IPS DF 4.7 (cell line): ENCODE results near the gene PSMC4.

Source experiments
- DNase-seq: peaks from one replicate; pipeline ENCODE4 v3.0.0-alpha.2; 2013; ENCODE audit warnings: low spot score; ENCODE audit errors: extremely low read depth

The PSMC4 gene

GRCh38 chr19:39987167-39987566, 16.2 kb downstream of the PSMC4 start:
- no peak for DNase-seq

- no peak for DNase-seq
Measured at GRCh38 chr19:39987596-39987995, 16.6 kb downstream of the PSMC4 start.

DNA sequence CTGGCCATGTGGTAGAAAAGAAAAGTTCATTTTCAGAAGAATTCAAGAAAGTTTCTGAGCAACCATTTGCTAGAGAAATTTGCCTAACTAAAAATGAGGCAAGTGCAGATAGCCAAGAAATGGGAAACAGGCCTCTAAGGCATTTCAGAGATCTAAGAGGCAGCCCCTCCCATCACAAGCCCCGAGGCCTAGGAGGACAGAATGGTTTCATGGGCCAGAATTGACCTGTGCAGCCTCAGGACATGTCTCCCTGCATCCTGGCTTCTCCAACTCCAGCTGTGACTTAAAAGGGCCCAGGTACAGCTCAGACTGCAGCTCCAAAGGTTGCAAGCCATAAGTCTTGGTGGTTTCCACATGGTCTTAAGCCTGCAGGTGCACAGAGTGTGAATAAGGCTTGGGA, 22.6 kb downstream of the PSMC4 start:
- DNase-seq = no peak

DNA sequence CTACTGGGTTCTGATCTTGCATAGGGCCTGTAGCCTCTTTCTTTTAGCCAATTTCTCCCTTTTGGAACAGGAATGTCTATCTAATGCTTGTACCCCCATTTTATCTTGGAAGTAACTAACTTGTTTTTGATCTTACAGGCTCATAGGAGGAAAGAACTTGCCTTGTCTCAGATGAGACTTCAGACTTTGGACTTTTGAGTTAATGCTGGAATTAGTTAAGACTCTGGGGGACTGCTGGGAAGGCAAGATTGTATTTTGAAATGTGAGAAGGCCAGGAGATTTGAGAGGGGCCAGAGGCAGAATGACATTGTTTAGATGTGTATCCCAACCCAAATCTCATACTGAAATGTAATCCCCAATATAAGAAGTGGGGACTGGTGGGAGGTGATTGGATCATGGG, 23.4 kb downstream of the PSMC4 start:
- no peak for DNase-seq

DNA sequence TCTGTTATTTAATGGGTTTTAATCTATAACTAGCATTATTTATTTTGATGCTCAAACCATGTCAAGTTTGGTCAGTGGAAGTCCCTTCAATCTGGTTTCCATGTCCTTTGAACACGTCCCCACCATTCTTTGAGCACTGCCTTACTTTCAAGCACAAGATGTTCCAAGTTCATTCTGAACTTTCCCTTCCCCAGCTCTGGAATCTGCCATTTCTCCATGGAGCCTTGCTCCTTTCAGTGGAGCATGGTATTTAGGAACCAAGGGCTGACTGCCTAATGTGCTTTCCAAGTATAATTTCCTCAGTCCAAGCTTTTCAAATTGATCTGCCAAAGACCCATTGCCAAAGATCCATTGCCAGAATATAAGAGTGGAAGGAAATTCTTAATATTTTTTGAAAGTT, 24.8 kb downstream of the PSMC4 start:
- DNase-seq = no peak

DNA sequence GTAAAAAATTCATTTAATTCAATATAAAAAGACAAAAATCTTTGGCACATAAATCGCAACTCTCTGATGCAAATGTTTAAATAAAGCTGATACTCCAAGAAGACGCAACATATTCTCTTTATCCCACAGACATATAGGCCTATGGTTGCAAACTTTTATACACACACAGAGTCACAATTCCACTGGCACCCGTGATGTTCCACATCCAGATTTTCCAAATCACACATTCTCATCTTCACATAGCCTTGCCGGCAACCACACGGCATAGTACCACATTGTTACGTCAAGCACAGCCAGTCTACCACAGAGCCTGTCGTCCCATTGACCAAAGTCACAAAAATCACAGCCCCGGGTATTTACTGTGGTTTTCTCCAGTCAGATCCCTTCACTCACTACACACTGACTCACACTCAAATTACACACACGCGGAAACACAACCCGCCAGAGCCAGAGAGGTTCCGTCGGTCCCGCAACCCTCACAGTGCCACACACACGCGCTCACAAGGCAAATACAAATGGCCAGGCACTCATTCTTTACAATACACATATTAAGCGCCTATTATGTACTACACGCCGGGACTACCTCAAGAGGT, 25.3 kb downstream of the PSMC4 start:
- DNase-seq = no peak

DNA sequence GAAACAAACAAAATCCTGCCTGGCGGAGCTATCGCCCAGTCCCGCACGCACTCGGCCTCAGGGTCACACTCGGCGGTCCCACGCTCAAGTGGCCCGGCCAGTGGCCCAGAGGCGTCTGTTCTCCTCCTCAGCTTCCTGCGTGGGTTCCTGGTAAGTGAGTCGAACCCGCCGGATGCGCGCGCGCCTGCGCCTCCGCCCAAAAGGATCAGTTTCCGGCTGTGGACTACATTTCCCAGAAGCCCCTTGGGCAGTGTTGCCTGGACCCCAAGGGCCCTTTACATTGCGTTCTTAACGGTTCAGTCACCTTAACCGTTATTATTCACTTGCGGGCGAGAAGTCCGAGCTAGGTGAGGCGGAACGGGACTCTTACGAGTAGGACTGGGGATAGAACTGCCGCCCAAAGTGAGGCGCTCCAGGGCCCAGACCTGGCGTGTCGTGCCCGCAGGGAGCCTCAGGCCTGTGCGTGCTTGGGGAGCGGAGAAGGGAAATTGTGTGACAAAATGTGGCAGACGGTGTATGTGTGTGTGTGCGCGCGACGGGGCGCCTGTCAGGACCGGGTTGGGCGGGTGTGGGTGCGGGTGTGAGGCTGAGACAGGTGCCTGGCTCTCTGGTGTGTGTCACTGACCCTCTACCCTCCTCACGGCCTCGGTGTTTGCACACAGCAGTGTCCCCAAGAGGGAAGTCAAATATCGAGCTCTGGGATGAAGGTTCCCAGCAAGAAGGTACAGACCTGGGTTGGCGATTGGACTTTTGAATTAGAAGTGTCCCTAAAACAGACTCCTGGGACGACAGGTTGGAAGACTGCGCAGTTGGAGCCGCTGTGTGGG, 26.1 kb downstream of the PSMC4 start, which contains the start of gene ZNF546:
TSS of gene ZNF546 (plus strand) at position 250 of the 827 bp plus-strand sequence. CDS start 1,267 bp downstream, outside the sequence.
- DNase-seq = peak; percentile 28

GRCh38 chr19:39997638-39998216, 26.8 kb downstream of the PSMC4 start:
- DNase-seq = no peak

DNA sequence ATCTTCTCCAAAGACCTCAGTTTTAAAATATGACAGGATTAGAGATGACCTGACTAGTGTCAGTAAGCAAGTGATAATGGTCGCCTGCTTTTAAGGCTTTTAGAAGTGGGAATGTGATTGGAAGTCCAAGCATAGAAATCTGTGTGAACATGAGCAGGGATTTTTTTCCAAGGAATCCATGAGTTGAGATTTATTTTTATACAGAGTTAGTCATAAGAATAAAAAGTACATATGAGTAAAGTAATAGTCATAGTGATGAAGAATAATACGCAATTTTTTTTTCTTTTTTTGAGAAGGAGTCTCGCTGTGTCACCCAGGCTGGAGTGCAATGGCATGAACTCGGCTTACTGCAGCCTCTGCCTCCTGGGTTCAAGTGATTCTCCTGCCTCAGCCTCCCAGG, 27.5 kb downstream of the PSMC4 start:
- DNase-seq = no peak

GRCh38 chr19:40005691-40006272, 34.8 kb downstream of the PSMC4 start:
- DNase-seq = no peak

- DNase-seq = no peak
Measured at GRCh38 chr19:40006273-40006691, 35.3 kb downstream of the PSMC4 start.

DNA sequence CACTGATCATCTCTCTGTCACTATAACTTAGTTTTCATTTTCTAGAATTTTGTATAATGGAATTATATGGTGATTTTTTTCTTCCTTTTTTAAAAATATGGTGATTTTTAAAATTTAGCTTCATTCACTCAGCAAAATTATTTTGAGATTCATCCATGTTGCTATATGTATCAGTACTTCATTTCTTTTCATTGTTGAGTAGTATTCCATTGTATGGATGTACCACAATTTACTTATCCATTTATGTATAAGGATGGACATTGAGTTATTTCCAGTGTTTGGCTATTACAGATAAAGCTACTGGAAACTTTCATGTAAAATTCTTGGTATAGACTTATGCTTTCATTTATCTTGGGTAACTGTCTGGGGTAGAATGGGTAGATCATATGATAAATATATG, 38.7 kb downstream of the PSMC4 start:
- DNase-seq = no peak

GRCh38 chr19:40013991-40014390, 43.0 kb downstream of the PSMC4 start:
- no peak for DNase-seq

DNA sequence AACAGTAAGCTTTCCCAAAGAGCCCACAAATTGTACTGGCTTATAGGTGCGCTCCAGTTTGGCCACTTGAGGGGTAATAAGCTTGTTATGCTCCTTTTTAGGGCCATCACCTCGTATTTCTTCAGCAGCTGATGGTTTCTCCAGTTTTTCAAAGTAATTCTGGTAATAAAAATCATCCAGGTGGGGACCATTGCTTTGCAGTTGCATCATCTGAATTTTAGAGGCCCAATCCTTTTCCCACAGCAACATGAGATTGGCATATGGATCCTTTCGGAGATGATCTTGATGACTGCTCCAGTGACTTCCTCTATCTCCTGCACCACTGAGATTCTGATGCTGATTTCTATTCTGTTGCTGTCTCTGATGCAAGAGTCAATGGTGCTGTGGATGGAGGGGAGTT, 53.0 kb downstream of the PSMC4 start:
- DNase-seq = no peak

GRCh38 chr19:40025938-40026596, 55.1 kb downstream of the PSMC4 start:
- DNase-seq = no peak

DNA sequence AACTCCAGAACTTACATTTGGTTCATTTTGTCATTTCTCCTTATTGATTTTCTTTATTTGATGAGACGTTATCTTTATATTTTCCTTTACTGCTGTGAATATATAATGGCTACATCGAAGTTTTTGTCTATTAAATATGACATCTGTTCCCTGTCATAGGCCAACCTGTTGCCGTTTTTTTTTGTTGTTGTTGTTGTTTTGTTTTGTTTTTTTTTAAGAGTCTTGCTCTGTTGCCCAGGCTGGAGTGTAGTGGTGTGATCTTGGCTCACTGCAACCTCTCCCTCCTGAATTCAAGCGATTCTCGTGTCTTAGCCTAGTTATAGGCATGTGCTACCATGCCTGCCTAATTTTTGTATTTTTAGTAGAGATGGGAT, 55.6 kb downstream of the PSMC4 start:
- DNase-seq = no peak
